ENCODE measurements around the gene LAMP2.
"Not testable (repeated sequence)": the region's sequence is repeated elsewhere in the genome, so short reads cannot be mapped to it uniquely, and the experiment has no call there.

The LAMP2 gene

DNA sequence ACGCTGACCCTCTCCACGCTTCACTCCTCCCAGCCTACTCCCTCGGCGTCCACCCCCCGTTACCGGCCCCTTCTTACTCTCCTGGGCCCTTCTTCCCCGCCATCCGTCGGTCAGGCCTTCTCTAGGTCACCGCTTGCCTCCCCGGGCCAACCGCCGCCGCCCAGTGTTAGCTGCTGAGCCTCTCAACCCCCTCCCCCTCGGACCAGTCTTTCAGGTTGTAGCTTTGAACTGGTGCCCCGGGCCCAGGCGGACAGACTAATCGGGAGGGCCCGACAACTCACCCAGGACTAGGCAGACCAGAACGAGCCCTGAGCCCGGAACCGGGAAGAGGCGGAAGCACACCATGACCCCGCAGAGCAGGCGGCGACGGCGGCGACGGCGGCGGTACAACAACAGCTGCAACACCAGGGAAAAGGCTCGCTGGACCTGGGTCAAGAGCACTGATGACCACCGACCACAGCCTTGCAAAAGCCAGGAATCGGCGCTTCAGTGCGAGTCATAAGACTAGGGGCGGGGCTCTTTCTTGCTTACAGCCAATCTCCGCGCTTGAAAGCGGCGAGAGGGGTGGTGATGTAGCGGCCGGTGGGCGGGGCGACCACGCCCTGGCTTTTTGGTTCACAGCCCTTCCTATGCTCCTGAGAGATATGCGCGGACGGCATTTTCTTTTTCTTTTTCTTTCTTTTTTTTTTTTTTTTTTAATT lies at the start of gene LAMP2:
Gene LAMP2, minus strand, starts transcription at position 472 of the 701 bp plus-strand sequence. Its CDS starts 127 bp downstream, at position 345.
- peak; percentile 47 for DNase-seq (ENCODE audit: low read depth)

DNA sequence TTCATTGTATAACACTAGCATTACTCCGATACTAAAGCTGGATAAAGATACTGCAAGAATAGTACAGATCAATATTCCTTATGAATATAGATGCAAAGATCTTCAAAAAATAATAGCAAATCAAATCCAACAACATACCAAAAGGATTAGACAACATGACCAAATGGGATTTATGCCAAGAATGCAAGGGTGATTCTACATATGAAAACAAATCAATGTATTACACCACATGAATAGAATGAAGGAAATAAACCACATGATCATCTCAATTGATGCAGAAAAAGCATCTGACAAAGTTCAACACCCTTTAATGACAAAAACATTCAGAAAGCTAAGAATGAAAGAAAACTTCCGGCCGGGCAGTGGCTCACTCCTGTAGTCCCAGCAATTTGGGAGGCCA lies 48.8 kb upstream of the LAMP2 start:
- peak; percentile 11 for DNase-seq (ENCODE audit: low read depth)

DNA sequence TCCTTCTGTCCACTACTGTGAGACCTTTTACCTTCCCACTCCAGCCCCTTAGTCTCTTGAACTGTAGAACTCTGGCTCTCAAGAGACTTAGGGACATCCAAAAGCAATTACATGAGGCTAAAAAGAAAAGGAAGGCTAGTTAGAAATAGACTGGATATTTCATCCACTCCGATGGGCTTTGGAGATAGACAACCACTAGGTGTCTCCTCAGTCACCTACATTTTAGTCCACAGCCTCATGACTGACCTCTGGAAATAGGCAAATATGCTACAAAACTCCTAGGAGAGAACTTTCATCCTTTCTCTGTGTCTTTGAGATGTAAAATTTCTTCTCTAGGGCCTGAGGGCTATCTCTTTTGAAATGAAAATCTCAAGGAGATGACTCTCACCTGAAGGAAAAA lies 45.1 kb upstream of the LAMP2 start:
- no peak for DNase-seq (ENCODE audit: low read depth)

DNA sequence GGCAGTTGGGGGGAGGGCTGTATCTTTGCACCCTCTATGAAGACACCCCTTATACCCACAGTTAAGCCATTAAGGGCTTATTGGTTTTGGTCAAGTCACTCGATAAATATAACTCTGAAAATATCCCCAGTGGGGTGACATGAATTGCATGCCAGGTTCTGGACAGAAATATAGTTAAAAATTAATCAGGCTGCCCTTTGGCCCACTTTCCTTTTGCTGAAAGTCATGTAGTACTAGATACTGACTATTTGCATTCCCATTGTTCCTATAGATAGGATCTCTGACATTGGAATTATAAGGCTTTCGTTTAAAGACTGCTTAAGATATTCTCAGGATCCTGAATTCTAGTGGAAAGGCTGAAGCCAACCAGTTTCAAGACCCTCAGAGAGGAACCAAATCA lies 43.5 kb upstream of the LAMP2 start:
- DNase-seq (ENCODE audit: low read depth) = no peak

DNA sequence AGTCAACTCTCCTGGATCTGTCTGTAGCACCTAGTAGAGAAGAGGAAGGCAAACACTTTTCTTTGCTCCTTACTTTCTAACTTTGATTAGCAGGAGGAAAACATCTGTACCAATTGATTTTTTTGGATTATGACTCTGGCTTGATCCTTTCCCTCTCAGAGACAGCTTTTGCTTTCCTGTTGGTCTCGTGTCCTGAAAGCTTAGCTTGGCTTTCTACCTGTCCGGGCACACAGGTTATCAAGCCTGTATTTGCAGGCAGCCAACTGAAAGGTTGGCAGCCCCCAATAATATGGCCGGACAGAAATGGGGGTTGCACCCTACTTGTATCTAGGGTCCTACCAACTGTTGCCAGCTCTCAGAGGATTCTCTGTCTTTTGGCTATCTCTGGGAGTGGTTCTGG lies 43.1 kb upstream of the LAMP2 start:
- DNase-seq (ENCODE audit: low read depth) = no peak

DNA sequence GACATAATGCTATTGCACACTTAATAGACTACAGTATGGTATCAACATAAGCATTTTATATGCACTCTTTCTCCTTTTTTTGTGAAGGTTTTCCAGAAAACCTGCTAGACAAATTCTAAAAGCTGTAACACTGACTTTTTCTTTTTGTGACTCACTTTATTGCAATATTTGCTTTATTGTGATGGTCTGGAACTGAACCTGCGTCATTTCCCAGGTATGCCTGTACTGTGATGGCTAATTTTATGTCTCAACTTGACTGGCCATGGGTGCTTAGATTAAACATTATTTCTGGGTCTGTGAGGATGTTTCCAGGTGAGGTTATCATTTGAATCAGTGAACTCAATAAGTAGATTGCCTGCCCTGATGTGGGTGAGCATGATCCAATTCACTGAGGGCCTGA lies 35.5 kb upstream of the LAMP2 start:
- no peak for DNase-seq (ENCODE audit: low read depth)

DNA sequence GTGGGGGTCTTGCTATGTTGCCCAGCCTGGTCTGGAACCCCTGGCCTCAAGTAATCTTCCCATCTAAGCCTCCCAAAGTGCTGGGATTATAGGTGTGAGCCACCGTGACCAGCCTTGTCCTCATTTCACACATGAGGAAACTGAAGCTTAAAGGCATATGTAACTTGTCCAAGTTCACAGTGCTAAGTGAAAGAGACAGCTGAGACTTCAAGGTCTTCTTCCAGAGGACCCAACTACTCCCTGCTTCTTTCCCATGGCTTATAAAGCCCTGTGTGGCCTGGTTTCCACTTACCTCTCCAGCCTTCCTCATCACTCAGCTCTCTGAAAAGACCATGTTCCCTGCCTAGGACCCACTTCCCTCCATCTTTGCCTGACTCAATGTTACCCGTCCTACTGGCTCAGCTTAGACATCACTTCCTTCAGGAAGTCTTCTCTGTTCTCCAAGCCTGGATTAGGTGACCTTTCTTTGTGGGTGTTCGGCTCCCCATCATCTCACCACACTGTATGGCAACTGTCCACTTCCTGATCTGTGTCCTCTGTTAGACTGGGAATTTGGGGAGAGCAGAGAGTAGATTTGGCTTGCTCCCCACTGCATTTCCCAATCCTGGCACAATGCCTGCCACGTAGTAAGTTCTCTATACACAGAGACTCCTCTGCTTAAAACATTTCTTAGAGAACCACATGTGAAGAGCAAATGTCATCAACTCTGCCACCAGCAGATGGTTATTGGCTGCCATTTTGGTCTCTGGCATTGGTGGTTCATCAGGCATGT lies 30.4 kb upstream of the LAMP2 start:
- no peak for DNase-seq (ENCODE audit: low read depth)

DNA sequence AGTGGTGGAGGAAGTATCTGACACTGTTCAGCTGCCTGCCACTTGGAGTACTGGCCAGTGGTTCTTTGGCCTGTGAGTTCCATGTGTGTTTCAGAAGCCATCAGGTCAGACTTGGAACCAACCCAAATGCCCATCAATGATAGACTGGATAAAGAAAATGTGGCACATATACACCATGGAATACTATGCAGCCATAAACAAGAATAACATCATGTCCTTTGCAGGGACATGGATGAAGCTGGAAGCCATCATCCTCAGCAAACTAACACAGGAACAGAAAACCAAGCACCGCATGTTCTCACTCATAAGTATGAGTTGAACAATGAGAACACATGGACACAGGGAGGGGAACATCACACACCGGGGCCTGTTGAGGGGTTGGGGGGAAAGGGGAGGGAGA lies 21.0 kb upstream of the LAMP2 start:
- DNase-seq (ENCODE audit: low read depth) = not testable (repeated sequence)

DNA sequence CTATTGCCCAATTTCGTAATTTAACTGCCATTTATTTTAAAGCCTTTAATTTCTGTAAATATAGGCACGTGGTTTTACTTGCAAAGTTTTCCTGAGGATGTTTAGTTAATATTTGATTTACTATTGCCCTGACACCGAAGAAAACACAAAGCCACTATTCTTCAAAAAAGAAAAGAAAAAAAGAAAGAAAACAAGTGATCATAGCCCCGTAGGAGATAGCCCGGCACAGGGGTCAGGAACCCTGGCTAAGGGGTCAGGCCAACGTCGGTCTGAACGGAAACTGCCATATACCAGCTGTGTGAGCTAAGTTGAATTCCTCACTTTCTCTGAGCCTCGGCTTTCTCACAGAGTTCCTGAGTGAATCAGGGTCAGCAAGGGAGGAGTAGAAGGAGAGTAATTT lies 17.7 kb upstream of the LAMP2 start:
- DNase-seq (ENCODE audit: low read depth) = no peak

DNA sequence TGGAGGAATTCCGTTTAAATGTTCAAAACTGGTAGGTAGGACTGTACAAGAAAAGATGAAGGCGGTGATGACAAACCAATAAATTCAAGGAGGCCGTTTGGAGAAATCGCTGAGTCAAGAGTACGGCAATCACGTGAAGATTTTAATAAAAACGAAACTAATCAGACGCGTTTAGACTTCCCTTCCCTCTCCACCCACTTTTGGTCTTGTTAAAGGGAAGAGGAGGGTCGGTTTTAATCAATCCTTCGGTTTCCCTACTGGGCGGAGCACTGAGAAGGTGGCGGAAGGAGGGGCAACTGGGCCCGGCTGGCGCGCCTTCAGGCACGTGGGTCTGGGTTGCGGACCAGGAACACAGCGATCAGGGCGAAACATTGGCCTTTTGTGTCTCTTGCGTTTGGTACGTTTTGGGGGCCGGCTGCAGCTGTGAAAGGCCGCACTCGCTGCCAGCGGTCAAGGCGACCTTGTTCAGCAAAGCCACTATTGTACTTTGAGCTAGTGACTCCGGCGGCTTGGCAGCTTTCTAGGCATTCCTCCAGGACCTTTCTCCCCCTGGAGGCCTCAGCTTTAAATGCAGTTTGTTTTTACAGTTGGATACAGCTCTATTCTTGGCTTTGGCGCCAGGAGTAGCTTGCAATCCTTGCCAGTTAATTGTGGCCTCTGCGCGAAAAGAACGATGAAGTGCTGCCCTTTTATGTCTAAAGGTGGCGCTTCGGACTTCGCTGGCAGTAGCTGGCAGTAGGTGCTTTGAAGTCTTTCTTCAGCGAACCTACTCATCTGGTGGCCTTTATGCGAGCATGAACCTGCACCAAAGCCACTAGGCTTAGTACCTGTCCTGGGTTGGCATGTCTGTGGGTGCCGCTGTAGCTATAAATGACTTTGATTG lies 16.8 kb upstream of the LAMP2 start:
- DNase-seq (ENCODE audit: low read depth) = peak; percentile 37

DNA sequence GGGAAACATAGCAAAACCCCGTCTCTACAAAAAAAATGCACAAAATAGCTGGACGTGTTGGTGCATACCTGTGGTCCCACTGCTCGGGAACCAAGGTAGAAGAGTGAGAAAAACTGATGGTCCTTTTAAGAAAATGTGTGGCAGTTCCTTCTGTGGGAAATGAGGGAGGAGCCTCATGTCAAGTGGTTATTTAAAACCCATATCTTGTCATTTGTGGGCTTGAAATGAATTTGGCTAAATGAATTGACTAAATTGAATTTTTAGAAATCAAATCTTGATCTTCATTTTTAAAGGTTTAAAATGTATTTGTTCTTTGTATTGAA lies 16.2 kb upstream of the LAMP2 start:
- DNase-seq (ENCODE audit: low read depth) = no peak

DNA sequence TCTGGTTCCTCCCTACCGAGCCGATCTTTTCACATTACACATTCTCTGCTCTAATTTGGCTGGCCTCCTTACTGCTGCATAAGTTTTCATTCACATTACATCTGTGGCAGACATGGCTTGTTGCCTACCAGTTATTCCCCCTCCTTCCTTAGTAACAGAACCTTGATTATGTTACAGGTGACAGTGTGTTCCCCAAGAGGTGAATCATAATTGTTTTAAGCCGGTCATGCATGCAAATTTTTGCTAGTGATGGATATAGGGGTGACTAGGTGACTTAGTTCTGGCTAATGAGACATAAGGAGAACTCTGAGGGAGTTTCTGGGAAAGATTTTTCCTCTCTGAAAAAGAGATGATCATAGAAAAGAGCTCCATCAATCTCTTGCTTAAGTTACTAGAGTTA lies 8.4 kb upstream of the LAMP2 start:
- no peak for DNase-seq (ENCODE audit: low read depth)

DNA sequence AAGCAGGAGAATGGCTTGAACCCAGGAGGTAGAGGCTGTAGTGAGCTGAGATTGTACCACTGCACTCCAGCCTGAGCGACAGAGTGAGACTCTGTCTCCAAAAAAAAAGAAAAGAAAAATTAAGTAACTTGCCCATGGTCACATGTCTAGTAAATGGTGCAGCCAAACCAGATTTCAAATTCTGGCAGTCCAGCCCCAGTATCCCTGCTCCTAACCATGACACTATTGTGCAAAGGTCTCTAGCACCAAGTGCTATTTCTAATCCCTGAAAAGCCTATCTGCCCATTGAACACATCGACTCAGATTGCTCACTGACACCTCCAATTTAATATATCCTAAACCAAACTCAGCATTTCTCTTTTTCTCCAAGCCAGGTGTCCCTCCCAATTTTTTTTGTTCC lies 7.6 kb upstream of the LAMP2 start:
- no peak for DNase-seq (ENCODE audit: low read depth)

DNA sequence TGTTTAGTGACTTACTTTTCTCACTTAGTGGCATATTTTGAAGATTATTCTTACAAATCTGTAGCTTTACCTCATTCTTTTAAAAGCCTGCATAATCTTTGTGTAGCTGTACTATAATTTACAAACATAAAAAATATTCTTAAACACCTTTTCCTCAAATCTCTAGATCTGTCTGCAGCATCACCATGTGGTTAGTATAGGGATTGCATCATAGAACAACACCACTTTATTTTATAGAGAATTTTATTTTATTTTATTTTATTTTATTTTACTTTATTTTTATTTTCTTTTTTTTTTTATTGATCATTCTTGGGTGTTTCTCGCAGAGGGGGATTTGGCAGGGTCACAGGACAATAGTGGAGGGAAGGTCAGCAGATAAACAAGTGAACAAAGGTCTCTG lies 6.4 kb upstream of the LAMP2 start:
- not testable (repeated sequence) for DNase-seq (ENCODE audit: low read depth)

DNA sequence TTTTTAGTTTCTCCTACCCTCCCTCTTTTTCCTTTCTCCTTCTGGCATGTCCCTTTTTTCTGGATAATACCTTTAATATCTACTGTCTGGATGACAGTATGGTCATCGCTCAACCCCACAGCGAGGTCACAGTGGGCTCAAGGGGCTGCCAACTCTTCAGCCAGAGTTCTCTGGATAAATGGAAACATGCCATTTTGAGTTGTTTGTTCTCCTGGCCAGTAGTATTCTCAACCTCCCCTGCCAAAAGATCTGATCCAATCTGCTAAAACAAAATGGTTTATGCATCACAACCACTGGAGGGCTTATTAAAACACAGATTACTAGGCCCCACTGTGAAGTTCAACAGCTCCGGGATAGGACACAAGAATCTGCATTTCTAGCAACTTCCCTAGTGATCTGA lies 5.0 kb upstream of the LAMP2 start:
- DNase-seq (ENCODE audit: low read depth) = no peak

DNA sequence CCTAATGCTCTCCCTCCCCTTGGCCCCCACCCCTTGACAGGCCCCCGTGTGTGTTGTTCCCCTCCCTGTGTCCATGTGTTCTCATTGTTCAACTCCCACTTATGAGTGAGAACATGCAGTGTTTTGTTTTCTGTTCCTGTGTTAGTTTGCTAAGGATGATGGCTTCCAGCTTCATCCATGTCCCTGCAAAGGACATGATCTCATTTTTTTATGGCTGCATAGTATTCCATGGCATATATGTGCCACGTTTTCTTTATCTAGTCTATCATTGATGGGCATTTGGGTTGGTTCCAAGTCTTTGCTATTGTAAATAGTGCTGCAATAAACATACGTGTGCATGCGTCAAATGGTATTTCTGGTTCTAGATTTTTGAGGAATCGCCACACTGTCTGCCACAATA lies 561 bp upstream of the LAMP2 start:
- not testable (repeated sequence) for DNase-seq (ENCODE audit: low read depth)

DNA sequence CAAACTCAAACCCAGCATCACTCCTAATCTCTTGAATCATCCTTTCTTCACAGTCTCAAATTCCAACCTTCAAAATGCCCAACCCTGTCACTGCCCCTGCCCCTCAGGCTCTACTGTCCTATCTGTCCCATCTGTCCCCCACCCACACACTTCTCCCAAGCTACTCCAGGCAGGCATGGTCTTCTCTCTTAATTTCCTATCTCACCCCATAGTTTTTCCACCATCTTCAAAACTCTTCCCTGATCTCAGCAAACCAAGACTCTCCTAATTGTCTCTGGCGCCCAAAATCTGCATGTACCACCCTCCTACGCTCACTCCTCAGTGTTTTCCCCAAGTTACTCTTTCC lies 644 bp downstream of the LAMP2 start:
- no peak for DNase-seq (ENCODE audit: low read depth)

DNA sequence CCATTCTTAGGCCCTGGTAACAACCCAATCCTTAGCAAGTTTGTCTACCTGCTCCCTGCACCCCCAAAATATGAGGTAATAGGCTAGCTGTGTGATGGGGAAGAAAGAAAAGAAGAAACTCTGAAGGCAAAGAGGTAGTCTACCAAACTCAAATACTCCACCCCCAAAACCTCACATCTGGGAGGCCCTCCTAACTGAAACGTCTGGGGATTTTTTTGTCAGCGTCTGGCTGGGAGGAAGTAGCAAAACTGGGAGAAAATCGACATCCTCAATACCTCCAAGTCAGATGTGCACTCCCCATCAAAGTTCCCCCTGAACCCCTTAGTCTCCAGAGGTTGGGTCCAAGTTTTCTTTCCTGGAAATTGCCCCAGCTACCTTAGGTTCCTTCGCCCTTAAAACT lies 1.0 kb downstream of the LAMP2 start:
- no peak for DNase-seq (ENCODE audit: low read depth)

DNA sequence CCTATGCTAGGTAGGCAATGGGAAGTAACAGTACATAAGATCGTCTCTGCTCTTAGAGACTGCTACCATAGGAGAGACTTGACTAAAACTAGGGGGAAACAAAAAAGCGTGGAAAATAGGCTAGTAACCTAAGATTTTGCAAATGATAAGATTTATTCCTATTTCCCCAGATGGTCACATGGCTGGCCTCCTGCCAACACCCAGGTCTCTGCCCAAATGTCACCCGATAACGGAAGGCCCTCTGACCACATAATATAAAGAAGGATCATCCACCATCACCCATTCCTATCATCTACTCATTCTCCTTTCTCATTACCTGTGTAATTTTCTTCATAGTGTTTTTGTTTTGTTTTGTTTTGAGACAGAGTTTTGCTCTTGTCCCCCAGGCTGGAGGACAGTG lies 4.7 kb downstream of the LAMP2 start:
- no peak for DNase-seq (ENCODE audit: low read depth)

DNA sequence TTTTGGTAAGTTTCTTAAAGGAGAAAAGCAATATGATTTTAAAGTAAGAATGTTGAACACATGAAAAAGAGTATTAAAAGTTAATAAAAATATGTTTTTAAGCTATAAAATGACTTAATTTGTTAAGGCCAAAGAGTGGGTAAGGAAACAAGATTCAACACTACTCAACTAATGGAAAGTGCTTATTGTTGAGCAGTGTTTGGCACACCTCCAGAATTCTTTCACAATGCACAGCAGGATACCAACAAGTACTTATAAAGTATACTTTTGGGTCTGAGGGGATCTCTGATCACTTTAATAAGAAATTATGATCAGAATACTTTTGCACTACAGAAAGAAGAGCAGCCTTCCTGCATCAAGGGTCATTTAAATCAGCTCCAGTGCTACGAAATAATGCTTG lies 5.9 kb downstream of the LAMP2 start:
- no peak for DNase-seq (ENCODE audit: low read depth)

DNA sequence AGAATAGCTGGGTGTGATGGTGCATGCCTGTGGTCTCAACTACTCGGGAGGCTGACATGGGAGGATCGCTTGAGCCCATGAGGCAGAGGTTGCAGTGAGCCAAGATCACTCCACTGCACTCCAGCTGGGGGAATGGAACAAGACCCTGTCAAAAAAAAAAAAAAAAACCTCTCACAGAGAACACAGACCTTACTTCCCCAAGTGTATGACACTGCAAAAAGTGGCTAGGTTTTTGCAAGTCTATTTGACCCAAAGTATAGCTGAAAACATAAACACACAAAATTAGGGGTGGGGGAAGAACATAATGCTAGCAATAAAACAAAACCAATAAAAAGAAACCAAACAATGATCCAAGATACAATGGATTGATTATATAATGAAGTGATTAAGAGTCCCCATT lies 6.7 kb downstream of the LAMP2 start:
- no peak for DNase-seq (ENCODE audit: low read depth)

DNA sequence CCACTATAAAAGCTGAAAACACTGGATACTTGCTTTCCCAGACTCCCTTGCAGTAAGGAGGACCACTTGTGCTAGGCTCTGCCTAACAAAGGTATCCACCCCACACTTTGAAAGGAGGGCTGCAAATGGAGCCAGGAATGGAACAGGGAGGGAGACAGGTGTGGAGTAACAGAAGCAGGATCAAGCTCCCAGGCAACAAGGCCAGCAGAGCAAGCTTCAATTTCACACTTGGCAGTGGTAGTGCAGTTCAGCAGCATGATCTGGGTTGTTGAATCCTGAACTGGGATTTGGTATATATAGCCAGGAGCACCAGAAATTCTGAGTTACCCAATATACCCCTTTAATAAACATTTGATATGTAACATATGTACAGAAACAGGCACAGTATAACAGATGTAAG lies 9.8 kb downstream of the LAMP2 start:
- no peak for DNase-seq (ENCODE audit: low read depth)

DNA sequence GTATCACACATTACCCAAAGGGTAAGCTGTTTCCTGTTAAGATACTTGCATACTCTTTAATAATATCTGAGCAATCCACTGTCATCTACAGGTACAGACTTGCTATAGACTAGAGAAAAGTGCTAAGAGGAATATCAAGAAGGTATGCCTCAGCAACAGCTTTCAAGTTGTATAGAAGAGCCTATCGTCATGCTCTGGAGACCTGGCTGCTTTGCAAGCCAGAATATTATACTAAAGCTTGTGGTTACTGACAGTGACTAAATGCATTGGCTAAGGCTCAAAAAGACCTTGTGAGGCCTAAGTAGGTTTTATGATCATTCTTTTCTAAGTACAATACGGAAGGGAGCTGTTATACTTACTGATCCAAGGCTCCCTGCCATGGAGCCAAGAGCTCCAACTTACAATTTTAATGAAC lies 11.3 kb downstream of the LAMP2 start:
- peak; percentile 47 for DNase-seq (ENCODE audit: low read depth)
